Heart left ventricle (tissue), 13 donors: ENCODE measurements around the gene C12orf56.

Experiments used
- POLR2A ChIP-seq, 2 donors: fragments of 450-650 bp; IDR thresholded peaks; one replicate each; pipeline ENCODE4 v1.6.1; 2017; ENCODE audit warnings: antibody characterized with exemption in 2 of 2, mild to moderate bottlenecking in 2 of 2, moderate library complexity in 2 of 2
- TF ChIP-seq, protein P1 (sequence below), 12 donors: fragments of 200-600 bp; sonication (generic) in 4 of 12; IDR thresholded peaks; one replicate each; pipeline versions ENCODE4 v1.5.0 to v1.8.0; 2018 to 2022; ENCODE audit warnings: antibody characterized with exemption in 12 of 12, mild to moderate bottlenecking in 5 of 12
- donor health status: ischemic (EF 13 %, LVEDD 7.1; RV severe dilation, severe dysfunction).
- donor health status: DM: no; HTN: yes; CAD: no.
- donor health status: DM: no; HTN: no; CAD: no.
- donor health status: ischemic (EF 25% LVEDD 6.9; RV normal size, moderate dysfunction).
- donor health status: ischemic (EF 25% LVEDD 5.7; RV mildly dilated, moderate dysfunction).
- donor health status: ischemic (EF 35%, LVEDD 5.7; RV mildly dilated, moderate dysfunction).
- donor health status: nonischemic (EF 11% LVEDD 7.7; RV severe dilation, severe dysfunction).
- donor health status: DM: yes; HTN: yes; CAD: no.
- donor health status: PGD.
- donor health status: ischemic (EF 29% LVEDD 5.4; RV normal size, mild dysfunction).
- donor health status: nonischemic (EF 23%, LVEDD 6.1; RV moderate dilation, normal function).

DNA sequence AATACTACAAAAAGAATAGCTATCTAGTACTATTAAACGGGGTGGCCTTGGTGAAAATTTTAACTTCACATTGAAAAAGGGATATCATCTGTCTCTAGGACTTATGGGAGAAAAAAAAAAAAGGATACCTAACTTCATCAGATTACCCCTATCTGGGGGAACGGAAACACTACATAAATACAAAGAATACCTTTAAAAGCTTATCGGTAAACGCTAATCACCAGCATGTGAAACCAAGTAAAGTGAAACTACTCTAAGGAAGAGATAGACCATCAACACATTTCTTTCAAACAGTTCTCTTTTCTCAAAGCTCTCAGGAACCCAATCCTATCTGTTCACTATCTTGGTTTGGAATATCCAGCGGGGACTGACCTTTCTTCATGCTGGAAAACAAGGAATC lies 172.0 kb downstream of the C12orf56 start:
- TF ChIP-seq, protein P1, sequence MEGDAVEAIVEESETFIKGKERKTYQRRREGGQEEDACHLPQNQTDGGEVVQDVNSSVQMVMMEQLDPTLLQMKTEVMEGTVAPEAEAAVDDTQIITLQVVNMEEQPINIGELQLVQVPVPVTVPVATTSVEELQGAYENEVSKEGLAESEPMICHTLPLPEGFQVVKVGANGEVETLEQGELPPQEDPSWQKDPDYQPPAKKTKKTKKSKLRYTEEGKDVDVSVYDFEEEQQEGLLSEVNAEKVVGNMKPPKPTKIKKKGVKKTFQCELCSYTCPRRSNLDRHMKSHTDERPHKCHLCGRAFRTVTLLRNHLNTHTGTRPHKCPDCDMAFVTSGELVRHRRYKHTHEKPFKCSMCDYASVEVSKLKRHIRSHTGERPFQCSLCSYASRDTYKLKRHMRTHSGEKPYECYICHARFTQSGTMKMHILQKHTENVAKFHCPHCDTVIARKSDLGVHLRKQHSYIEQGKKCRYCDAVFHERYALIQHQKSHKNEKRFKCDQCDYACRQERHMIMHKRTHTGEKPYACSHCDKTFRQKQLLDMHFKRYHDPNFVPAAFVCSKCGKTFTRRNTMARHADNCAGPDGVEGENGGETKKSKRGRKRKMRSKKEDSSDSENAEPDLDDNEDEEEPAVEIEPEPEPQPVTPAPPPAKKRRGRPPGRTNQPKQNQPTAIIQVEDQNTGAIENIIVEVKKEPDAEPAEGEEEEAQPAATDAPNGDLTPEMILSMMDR (IDR thresholded peaks at IDR 0.05) = no peak
- no peak for TF ChIP-seq POLR2A (IDR thresholded peaks at IDR 0.05)
